ENCODE results near the gene TM4SF18.

Gene TM4SF18

GRCh38 chr3:149330609-149331331, 2.7 kb downstream of the TM4SF18 start:
- no peak for DNase-seq (ENCODE audit: low spot score)
- in situ Hi-C loops (cut with MboI; ENCODE audit: low sequenced_read_pairs, unreplicated experiment) = no loop called here
- TF ChIP-seq, protein P1, sequence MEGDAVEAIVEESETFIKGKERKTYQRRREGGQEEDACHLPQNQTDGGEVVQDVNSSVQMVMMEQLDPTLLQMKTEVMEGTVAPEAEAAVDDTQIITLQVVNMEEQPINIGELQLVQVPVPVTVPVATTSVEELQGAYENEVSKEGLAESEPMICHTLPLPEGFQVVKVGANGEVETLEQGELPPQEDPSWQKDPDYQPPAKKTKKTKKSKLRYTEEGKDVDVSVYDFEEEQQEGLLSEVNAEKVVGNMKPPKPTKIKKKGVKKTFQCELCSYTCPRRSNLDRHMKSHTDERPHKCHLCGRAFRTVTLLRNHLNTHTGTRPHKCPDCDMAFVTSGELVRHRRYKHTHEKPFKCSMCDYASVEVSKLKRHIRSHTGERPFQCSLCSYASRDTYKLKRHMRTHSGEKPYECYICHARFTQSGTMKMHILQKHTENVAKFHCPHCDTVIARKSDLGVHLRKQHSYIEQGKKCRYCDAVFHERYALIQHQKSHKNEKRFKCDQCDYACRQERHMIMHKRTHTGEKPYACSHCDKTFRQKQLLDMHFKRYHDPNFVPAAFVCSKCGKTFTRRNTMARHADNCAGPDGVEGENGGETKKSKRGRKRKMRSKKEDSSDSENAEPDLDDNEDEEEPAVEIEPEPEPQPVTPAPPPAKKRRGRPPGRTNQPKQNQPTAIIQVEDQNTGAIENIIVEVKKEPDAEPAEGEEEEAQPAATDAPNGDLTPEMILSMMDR (IDR thresholded peaks at IDR 0.05; ENCODE audit: borderline replicate concordance, control extremely low read depth, extremely low read depth, insufficient read depth, missing control alignments) = no peak

DNA sequence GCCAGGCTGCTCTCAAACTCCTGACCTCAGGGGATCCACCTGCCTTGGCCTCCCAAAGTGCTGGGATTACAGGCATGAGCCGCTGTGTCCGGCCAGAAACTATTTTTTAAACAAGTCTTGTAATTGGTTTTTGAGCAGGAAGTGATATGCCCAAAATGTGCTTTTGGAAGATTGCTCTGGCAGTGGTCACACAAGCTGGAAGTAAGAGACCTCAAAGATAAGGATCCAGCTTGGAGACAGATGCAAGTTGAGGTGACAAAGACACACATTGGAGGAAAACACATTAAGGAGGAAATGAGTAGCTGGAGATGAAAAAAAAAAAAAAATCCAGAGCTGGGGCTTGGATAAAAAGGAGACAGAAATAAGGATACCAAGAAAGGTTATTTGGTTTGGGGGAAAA, 6.3 kb downstream of the TM4SF18 start:
- in situ Hi-C loops (cut with MboI; ENCODE audit: low sequenced_read_pairs, unreplicated experiment) = no loop called here
- no peak for DNase-seq (ENCODE audit: low spot score)

DNA sequence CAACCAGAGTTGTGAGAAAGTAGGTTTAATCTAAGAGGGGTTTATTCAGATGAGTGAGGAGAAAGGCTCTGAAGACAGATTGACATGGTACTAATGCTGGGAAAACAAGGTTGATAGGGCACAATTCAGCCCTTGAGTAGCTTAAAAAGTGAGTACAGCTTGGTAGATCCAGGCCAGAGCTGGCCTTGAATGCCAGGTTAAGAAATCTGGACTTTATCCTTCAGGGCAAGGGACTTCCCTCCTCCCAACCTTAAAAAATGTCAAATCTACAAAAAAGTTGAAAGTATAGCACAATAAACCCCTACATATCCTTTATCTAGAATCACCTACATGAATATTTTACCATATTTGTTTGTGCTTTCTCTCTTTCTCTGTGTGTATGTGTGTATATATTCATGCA, 7.9 kb downstream of the TM4SF18 start:
- in situ Hi-C loops (cut with MboI; ENCODE audit: low sequenced_read_pairs, unreplicated experiment) = no loop called here
- no peak for DNase-seq (ENCODE audit: low spot score)
- TF ChIP-seq, protein P1 (IDR thresholded peaks at IDR 0.05; ENCODE audit: borderline replicate concordance, control extremely low read depth, extremely low read depth, insufficient read depth, missing control alignments) = no peak

More for the DNA sequence above, 6.3 kb downstream of the TM4SF18 start:
- TF ChIP-seq, protein P1 (IDR thresholded peaks at IDR 0.05; ENCODE audit: borderline replicate concordance, control extremely low read depth, extremely low read depth, insufficient read depth, missing control alignments) = no peak

GRCh38 chr3:149324332-149324731, 9.1 kb downstream of the TM4SF18 start:
- in situ Hi-C loops (cut with MboI; ENCODE audit: low sequenced_read_pairs, unreplicated experiment) = no loop called here
- no peak for DNase-seq (ENCODE audit: low spot score)
- TF ChIP-seq, protein P1 (IDR thresholded peaks at IDR 0.05; ENCODE audit: borderline replicate concordance, control extremely low read depth, extremely low read depth, insufficient read depth, missing control alignments) = no peak

DNA sequence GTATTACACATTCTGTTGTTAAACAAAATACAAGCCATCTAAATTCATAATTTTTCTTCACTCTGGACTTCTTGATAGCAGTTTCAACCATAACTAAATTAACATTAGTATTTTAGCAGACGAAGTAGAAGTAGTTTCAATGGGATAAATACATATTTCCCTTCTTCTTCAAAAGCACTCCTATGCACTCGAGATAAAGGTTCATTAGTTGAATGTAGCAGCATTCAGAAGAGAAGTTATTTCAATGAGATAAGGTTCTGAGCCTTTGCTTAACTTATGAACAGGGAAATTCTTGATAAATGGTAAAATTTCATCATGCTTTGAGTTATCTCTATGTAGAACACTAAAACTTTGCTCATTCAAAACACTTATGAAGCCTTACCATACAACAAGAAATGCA, 11.8 kb downstream of the TM4SF18 start:
- DNase-seq (ENCODE audit: low spot score) = no peak
- TF ChIP-seq, protein P1 (IDR thresholded peaks at IDR 0.05; ENCODE audit: borderline replicate concordance, control extremely low read depth, extremely low read depth, insufficient read depth, missing control alignments) = no peak
- in situ Hi-C loops (cut with MboI; ENCODE audit: low sequenced_read_pairs, unreplicated experiment) = no loop called here

DNA sequence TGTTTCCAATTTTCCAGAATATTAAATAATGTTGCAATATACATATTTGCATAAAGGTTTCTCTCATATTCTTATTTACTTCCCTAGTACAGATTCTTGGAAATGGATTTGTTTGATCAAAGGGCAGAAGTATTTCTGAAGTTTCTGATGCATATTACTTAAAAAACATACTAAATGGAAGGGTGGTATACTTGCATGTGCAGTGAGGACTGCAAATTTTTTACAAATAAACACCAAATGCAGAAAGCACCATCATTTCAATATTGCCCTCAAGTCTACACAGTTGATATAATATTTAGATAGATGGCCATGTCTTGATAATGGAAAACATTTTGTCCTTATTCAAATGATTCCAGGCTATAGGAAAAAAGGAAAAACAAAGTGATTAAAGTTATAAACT, 12.3 kb downstream of the TM4SF18 start:
- in situ Hi-C loops (cut with MboI; ENCODE audit: low sequenced_read_pairs, unreplicated experiment) = no loop called here
- no peak for DNase-seq (ENCODE audit: low spot score)
- TF ChIP-seq, protein P1 (IDR thresholded peaks at IDR 0.05; ENCODE audit: borderline replicate concordance, control extremely low read depth, extremely low read depth, insufficient read depth, missing control alignments) = no peak
